OCI-LY3 (cell line): ENCODE data around the gene NAT9.

Experiments
- EZH2phosphoT487 ChIP-seq: fragments of 200-600 bp; shearing (Covaris generic); IDR thresholded peaks from 2 replicates; pipeline ENCODE4 v1.6.1; 2018; ENCODE audit warnings: antibody characterized with exemption, mixed run types, low read depth
- TF ChIP-seq, protein P1 (sequence below): fragments of 200-600, 300-600 bp; sonication (generic); IDR thresholded peaks from 2 replicates; pipeline ENCODE4 v1.5.1; 2014; ENCODE audit warnings: antibody characterized with exemption, low read length, low read depth

DNA sequence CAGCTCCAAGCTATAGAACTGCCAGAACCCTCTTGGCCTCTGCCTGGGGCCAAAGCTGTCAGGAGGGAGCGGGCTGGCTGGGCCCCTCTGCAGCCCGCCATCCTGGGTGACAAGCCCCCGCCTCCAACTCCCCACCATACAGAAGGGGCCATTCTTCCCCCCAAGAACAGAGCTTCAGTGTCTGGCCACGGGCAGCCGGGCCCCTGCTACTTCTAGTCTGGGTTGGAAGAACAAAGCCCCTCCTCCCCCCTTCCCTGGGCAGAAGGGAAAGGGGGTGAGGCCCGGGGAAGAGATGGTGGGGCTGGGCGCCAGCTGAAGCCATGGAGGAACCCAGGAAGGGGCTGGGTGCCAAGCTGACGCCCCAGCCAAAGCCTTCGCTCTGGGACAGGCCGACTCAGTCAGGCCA, 9.0 kb downstream of the NAT9 start:
- TF ChIP-seq, protein P1, sequence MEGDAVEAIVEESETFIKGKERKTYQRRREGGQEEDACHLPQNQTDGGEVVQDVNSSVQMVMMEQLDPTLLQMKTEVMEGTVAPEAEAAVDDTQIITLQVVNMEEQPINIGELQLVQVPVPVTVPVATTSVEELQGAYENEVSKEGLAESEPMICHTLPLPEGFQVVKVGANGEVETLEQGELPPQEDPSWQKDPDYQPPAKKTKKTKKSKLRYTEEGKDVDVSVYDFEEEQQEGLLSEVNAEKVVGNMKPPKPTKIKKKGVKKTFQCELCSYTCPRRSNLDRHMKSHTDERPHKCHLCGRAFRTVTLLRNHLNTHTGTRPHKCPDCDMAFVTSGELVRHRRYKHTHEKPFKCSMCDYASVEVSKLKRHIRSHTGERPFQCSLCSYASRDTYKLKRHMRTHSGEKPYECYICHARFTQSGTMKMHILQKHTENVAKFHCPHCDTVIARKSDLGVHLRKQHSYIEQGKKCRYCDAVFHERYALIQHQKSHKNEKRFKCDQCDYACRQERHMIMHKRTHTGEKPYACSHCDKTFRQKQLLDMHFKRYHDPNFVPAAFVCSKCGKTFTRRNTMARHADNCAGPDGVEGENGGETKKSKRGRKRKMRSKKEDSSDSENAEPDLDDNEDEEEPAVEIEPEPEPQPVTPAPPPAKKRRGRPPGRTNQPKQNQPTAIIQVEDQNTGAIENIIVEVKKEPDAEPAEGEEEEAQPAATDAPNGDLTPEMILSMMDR: no peak
- no peak for TF ChIP-seq EZH2phosphoT487
